ENCODE measurements around the gene KCNQ2.

The KCNQ2 gene

GRCh38 chr20:63351811-63352591, 120.5 kb downstream of the KCNQ2 start:
- DNase-seq (ENCODE audit: extremely low spot score, insufficient read length, low read depth) (no peak), FAIRE-seq (no peak)

- no peak for DNase-seq (ENCODE audit: extremely low spot score, insufficient read length, low read depth)
Observed at GRCh38 chr20:63351326-63351700, 121.1 kb downstream of the KCNQ2 start.

GRCh38 chr20:63350597-63351325, 121.7 kb downstream of the KCNQ2 start:
- DNase-seq (ENCODE audit: extremely low spot score, insufficient read length, low read depth) (no peak), FAIRE-seq (no peak)

More at GRCh38 chr20:63351326-63351700, 121.1 kb downstream of the KCNQ2 start:
- FAIRE-seq = no peak

Measured in GM18507 (cell line).